Measurements from ENCODE around the gene UNC50. TPM values are rescaled to one million over a fixed set of nuclear protein-coding genes. Genes with fewer than 3 reads are reported as not detected.

Gene UNC50
- 48.5 and 50.7 TPM in 2 replicates for total RNA-seq (2014; rRNA removed; shearing (Covaris generic))

GRCh38 chr2:98608116-98608961 lies at the start of gene UNC50, which contains the start of gene COA5:
Gene UNC50 (plus strand): TSS chr2:98608589. CDS start chr2:98609760, 1,171 bp downstream.
Gene COA5 (minus strand): TSS chr2:98608512. CDS start chr2:98608405, 107 bp downstream.
- no peaks in the 10 kb centered on the region for H3K9me3 ChIP-seq (replicated peaks)
- H3K4me1 ChIP-seq, result peaks cover 7% of the 10 kb centered on the region
- H3K27me3 ChIP-seq, result no peaks in the 10 kb centered on the region
- H3K36me3 ChIP-seq, result peaks cover 26% of the 10 kb centered on the region
- DNase-seq, result peak; percentile 88 to 90
- H3K27ac ChIP-seq, result peak within 1 kb of the TSS; percentile 81
- peak within 1 kb of the TSS; percentile 82 for H3K4me3 ChIP-seq

- Histone ChIP-seq H3K27me3 (no peaks in the 10 kb centered on the region), H3K4me3 (no peak overlapping the region), H3K9me3 (replicated peaks) (no peaks in the 10 kb centered on the region), H3K4me1 (no peaks in the 10 kb centered on the region), H3K36me3 (peaks cover 5% of the 10 kb centered on the region; the same call in 1 of the 2 replicates), H3K27ac (no peak overlapping the region)
- DNase-seq, result no peak
Measured at GRCh38 chr2:98558852-98559530, 49.4 kb upstream of the UNC50 start.

- Histone ChIP-seq H3K27me3 (no peaks in the 10 kb centered on the region), H3K27ac (no peak overlapping the region), H3K36me3 (peaks cover 5% of the 10 kb centered on the region), H3K9me3 (replicated peaks) (no peaks in the 10 kb centered on the region), H3K4me1 (no peaks in the 10 kb centered on the region), H3K4me3 (no peak overlapping the region)
- no peak for DNase-seq
Measured at GRCh38 chr2:98559581-98559980, 48.8 kb upstream of the UNC50 start.

GRCh38 chr2:98560256-98560771 lies 48.1 kb upstream of the UNC50 start:
- Histone ChIP-seq H3K36me3 (peaks cover 5% of the 10 kb centered on the region), H3K27ac (no peak overlapping the region), H3K4me3 (no peak overlapping the region), H3K9me3 (replicated peaks) (no peaks in the 10 kb centered on the region), H3K27me3 (no peaks in the 10 kb centered on the region), H3K4me1 (no peaks in the 10 kb centered on the region)
- no peak for DNase-seq

GRCh38 chr2:98561018-98561417 lies 47.4 kb upstream of the UNC50 start:
- Histone ChIP-seq H3K9me3 (replicated peaks) (no peaks in the 10 kb centered on the region), H3K27me3 (no peaks in the 10 kb centered on the region), H3K36me3 (peaks cover 5% of the 10 kb centered on the region), H3K27ac (no peak overlapping the region), H3K4me3 (no peak overlapping the region), H3K4me1 (no peaks in the 10 kb centered on the region)
- no peak for DNase-seq

GRCh38 chr2:98561902-98562695 lies 46.3 kb upstream of the UNC50 start:
- no peaks in the 10 kb centered on the region for H3K4me1 ChIP-seq
- H3K9me3 ChIP-seq (replicated peaks), result no peaks in the 10 kb centered on the region
- H3K36me3 ChIP-seq, result peaks cover 10% of the 10 kb centered on the region
- H3K4me3 ChIP-seq, result no peak overlapping the region
- no peaks in the 10 kb centered on the region for H3K27me3 ChIP-seq
- H3K27ac ChIP-seq, result no peak overlapping the region
- DNase-seq, result no peak

- H3K27me3 ChIP-seq, result no peaks in the 10 kb centered on the region
- no peaks in the 10 kb centered on the region for H3K9me3 ChIP-seq (replicated peaks)
- H3K36me3 ChIP-seq, result peaks cover 10% of the 10 kb centered on the region
- H3K27ac ChIP-seq, result no peak overlapping the region
- H3K4me3 ChIP-seq, result no peak overlapping the region
- DNase-seq, result no peak
- H3K4me1 ChIP-seq, result no peaks in the 10 kb centered on the region
Measured at GRCh38 chr2:98563394-98563793, 45.0 kb upstream of the UNC50 start.

GRCh38 chr2:98564541-98565132 lies 43.8 kb upstream of the UNC50 start:
- Histone ChIP-seq H3K9me3 (replicated peaks) (no peaks in the 10 kb centered on the region), H3K4me1 (no peaks in the 10 kb centered on the region), H3K27ac (no peak overlapping the region), H3K27me3 (no peaks in the 10 kb centered on the region), H3K4me3 (no peak overlapping the region), H3K36me3 (peaks cover 5% of the 10 kb centered on the region)
- DNase-seq, result no peak

GRCh38 chr2:98565286-98565860 lies 43.0 kb upstream of the UNC50 start:
- H3K4me1 ChIP-seq, result no peaks in the 10 kb centered on the region
- H3K4me3 ChIP-seq, result no peak overlapping the region
- H3K27ac ChIP-seq, result no peak overlapping the region
- H3K27me3 ChIP-seq, result no peaks in the 10 kb centered on the region
- peaks cover 5% of the 10 kb centered on the region for H3K36me3 ChIP-seq
- no peaks in the 10 kb centered on the region for H3K9me3 ChIP-seq (replicated peaks)
- DNase-seq, result no peak

- no peaks in the 10 kb centered on the region for H3K9me3 ChIP-seq (replicated peaks)
- H3K36me3 ChIP-seq, result peaks cover 5% of the 10 kb centered on the region
- no peak overlapping the region for H3K27ac ChIP-seq
- H3K27me3 ChIP-seq, result no peaks in the 10 kb centered on the region
- no peak for DNase-seq
- H3K4me1 ChIP-seq, result no peaks in the 10 kb centered on the region
- H3K4me3 ChIP-seq, result no peak overlapping the region
Measured at GRCh38 chr2:98565941-98566340, 42.4 kb upstream of the UNC50 start.

GRCh38 chr2:98568161-98568956 lies 40.0 kb upstream of the UNC50 start:
- Histone ChIP-seq H3K36me3 (peaks cover 5% of the 10 kb centered on the region), H3K9me3 (replicated peaks) (no peaks in the 10 kb centered on the region), H3K4me3 (no peak overlapping the region), H3K27me3 (no peaks in the 10 kb centered on the region), H3K4me1 (no peaks in the 10 kb centered on the region), H3K27ac (no peak overlapping the region)
- DNase-seq, result no peak

GRCh38 chr2:98569197-98569793 lies 39.1 kb upstream of the UNC50 start:
- Histone ChIP-seq H3K36me3 (peaks cover 5% of the 10 kb centered on the region), H3K4me3 (no peak overlapping the region), H3K27me3 (no peaks in the 10 kb centered on the region), H3K9me3 (replicated peaks) (no peaks in the 10 kb centered on the region), H3K27ac (no peak overlapping the region), H3K4me1 (no peaks in the 10 kb centered on the region)
- peak; percentile 60 to 68 for DNase-seq

- no peak for DNase-seq
- no peaks in the 10 kb centered on the region for H3K4me1 ChIP-seq
- H3K27ac ChIP-seq, result no peak overlapping the region
- H3K4me3 ChIP-seq, result no peak overlapping the region
- 0 out of 2 replicates have a peak, but pooled peaks cover 5% of the 10 kb centered on the region for H3K36me3 ChIP-seq
- H3K9me3 ChIP-seq (replicated peaks), result no peaks in the 10 kb centered on the region
- no peaks in the 10 kb centered on the region for H3K27me3 ChIP-seq
Measured at GRCh38 chr2:98569915-98570314, 38.5 kb upstream of the UNC50 start.

All from SJCRH30 (cell line).